ENCODE results near the gene ZCCHC3. TPM values are rescaled to one million over a fixed set of nuclear protein-coding genes. Genes with fewer than 3 reads are reported as not detected.

Gene ZCCHC3
- total RNA-seq, 1 donor from 2014 or later: 25.0 TPM

- intact Hi-C loops (cut with micrococcal nuclease): loop anchor here (1.0 kb wide), 3 partner anchors 12 to 20 kb away; partner anchors contain the start of genes C20orf96 and SOX12
Observed at GRCh38 chr20:310645-311044, 13.3 kb downstream of the ZCCHC3 start.

- intact Hi-C loops (cut with micrococcal nuclease): no loop called here
Observed at GRCh38 chr20:311609-312008, 14.2 kb downstream of the ZCCHC3 start.

GRCh38 chr20:312067-312466 lies 14.7 kb downstream of the ZCCHC3 start:
- intact Hi-C loops (cut with micrococcal nuclease): no loop called here

- intact Hi-C loops (cut with micrococcal nuclease): no loop called here
Observed at GRCh38 chr20:312866-313265, 15.5 kb downstream of the ZCCHC3 start.

GRCh38 chr20:313402-313801 lies 16.0 kb downstream of the ZCCHC3 start:
- intact Hi-C loops (cut with micrococcal nuclease): no loop called here

- intact Hi-C loops (cut with micrococcal nuclease): no loop called here
Observed at GRCh38 chr20:313948-314347, 16.6 kb downstream of the ZCCHC3 start.

GRCh38 chr20:316316-317068 lies 19.1 kb downstream of the ZCCHC3 start:
- intact Hi-C loops (cut with micrococcal nuclease): no loop called here

GRCh38 chr20:324177-325044 lies 27.0 kb downstream of the ZCCHC3 start:
- intact Hi-C loops (cut with micrococcal nuclease): loop anchor here (1.0 to 10.0 kb wide), 8 partner anchors 14 to 520 kb away; partner anchors contain the start of genes C20orf96, CSNK2A1, RBCK1 and ZCCHC3

- intact Hi-C loops (cut with micrococcal nuclease): loop anchor here (1.0 to 10.0 kb wide), 8 partner anchors 15 to 520 kb away; partner anchors contain the start of genes C20orf96, CSNK2A1, RBCK1 and ZCCHC3
Observed at GRCh38 chr20:325045-325888, 27.9 kb downstream of the ZCCHC3 start, which contains the start of gene SOX12. SOX12 (plus strand) TSS chr20:325552; CDS start chr20:325925, 373 bp downstream.

GRCh38 chr20:325889-326644 lies 28.7 kb downstream of the ZCCHC3 start:
- intact Hi-C loops (cut with micrococcal nuclease): loop anchor here (1.0 to 10.0 kb wide), 8 partner anchors 16 to 519 kb away; partner anchors contain the start of genes C20orf96, CSNK2A1, RBCK1 and ZCCHC3

GRCh38 chr20:326645-327185 lies 29.3 kb downstream of the ZCCHC3 start:
- intact Hi-C loops (cut with micrococcal nuclease): loop anchor here (1.0 to 10.0 kb wide), 2 partner anchors 136 to 518 kb away; partner anchors contain the start of gene TBC1D20

- intact Hi-C loops (cut with micrococcal nuclease): loop anchor here (1.0 to 10.0 kb wide), 2 partner anchors 135 to 517 kb away; partner anchors contain the start of gene TBC1D20
Observed at GRCh38 chr20:327186-328026, 30.0 kb downstream of the ZCCHC3 start.

GRCh38 chr20:328027-328974 lies 30.9 kb downstream of the ZCCHC3 start:
- intact Hi-C loops (cut with micrococcal nuclease): loop anchor here (10.0 kb wide), 1 partner anchor 516 kb away; no protein-coding TSS in a partner anchor

- intact Hi-C loops (cut with micrococcal nuclease): loop anchor here (1.0 to 10.0 kb wide), 2 partner anchors 18 to 516 kb away; partner anchors contain the start of gene NRSN2
Observed at GRCh38 chr20:328975-329695, 31.8 kb downstream of the ZCCHC3 start.

GRCh38 chr20:329851-330232 lies 32.5 kb downstream of the ZCCHC3 start:
- intact Hi-C loops (cut with micrococcal nuclease): loop anchor here (1.0 to 10.0 kb wide), 6 partner anchors 17 to 515 kb away; partner anchors contain the start of genes C20orf96, NRSN2 and ZCCHC3

Measured in T-helper 1 cell treated with Interleukin-12 subunit alpha and Interleukin-12 subunit beta and Interleukin-4 antibody, amounts not matched to agents 30 ng/mL and 1 ng/mL, for 36 hours (primary cell).